NB4 (cell line): Measurements from ENCODE around the gene ZMAT3.

Source experiments
- DNase-seq: peaks from one replicate; pipeline ENCODE4 v3.0.0; 2010; ENCODE audit warnings: low read depth
- H3K4me3 ChIP-seq: one replicate; pipeline ENCODE4 v1.5.1; 2011; ENCODE audit warnings: mild to moderate bottlenecking, low read depth, low read length, moderate library complexity
- MYC ChIP-seq: IDR thresholded peaks from 2 replicates; pipeline ENCODE4 v1.6.1; 2011; ENCODE audit warnings: low read depth, low read length
- POLR2A ChIP-seq: IDR thresholded peaks from 2 replicates; pipeline ENCODE4 v1.6.1; 2011; ENCODE audit warnings: mild to moderate bottlenecking; ENCODE audit not compliant: insufficient read length; ENCODE audit errors: extremely low read depth
- TF ChIP-seq, protein P1 (sequence below): IDR thresholded peaks from one replicate; pipeline ENCODE4 v1.5.1; 2012; ENCODE audit warnings: low read depth, low read length
- TF ChIP-seq, protein P2 (sequence below): IDR thresholded peaks from 2 replicates; pipeline ENCODE4 v1.6.1; 2011; ENCODE audit warnings: low read depth, low read length

The ZMAT3 gene

DNA sequence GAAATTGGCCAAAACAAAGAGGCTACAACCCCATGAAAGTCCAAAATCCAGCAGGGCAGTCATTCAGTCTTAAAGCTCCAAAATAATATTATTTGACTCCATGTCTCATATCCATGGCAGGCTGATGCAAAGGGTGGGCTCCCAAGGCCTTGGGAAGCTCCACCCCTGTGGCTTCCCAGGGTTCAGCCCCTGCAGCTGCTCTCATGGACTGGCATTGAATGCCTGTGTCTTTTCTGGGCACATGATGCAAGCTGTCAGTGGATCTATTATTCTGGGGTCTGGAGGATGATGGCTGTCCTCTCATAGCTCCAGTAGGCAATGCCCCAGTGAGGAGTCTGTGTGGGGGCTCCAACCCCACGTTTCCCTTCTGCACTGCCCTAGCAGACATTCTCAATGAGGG lies 81.8 kb downstream of the ZMAT3 start:
- DNase-seq = no peak
- TF ChIP-seq MYC = no peak
- no peak for TF ChIP-seq POLR2A
- TF ChIP-seq, protein P1, sequence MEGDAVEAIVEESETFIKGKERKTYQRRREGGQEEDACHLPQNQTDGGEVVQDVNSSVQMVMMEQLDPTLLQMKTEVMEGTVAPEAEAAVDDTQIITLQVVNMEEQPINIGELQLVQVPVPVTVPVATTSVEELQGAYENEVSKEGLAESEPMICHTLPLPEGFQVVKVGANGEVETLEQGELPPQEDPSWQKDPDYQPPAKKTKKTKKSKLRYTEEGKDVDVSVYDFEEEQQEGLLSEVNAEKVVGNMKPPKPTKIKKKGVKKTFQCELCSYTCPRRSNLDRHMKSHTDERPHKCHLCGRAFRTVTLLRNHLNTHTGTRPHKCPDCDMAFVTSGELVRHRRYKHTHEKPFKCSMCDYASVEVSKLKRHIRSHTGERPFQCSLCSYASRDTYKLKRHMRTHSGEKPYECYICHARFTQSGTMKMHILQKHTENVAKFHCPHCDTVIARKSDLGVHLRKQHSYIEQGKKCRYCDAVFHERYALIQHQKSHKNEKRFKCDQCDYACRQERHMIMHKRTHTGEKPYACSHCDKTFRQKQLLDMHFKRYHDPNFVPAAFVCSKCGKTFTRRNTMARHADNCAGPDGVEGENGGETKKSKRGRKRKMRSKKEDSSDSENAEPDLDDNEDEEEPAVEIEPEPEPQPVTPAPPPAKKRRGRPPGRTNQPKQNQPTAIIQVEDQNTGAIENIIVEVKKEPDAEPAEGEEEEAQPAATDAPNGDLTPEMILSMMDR = no peak
- TF ChIP-seq, protein P2, sequence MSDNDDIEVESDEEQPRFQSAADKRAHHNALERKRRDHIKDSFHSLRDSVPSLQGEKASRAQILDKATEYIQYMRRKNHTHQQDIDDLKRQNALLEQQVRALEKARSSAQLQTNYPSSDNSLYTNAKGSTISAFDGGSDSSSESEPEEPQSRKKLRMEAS = no peak
- no peak overlapping the region for H3K4me3 ChIP-seq

DNA sequence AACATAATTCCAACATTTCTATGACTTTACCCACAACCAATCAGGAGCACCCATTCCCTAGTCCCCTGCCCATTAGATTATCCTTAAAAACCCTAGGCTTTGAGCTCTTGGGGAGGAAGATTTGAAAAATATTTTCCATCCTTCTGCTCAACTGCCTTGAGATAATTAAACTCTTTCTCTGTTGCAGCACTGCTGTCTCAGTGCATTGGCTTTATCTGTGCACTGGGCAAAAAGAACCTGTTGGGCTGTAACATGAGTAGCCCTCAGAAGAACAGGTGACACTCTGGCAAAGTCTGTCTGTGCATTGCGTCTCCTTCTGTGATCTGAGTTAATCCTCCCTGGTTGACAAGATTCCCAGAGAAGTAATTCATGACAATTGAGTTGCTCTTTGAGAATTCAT lies 83.9 kb downstream of the ZMAT3 start:
- no peak for DNase-seq
- TF ChIP-seq MYC = no peak
- TF ChIP-seq, protein P2 = no peak
- no peak for TF ChIP-seq POLR2A
- TF ChIP-seq, protein P1 = no peak
- no peak overlapping the region for H3K4me3 ChIP-seq

DNA sequence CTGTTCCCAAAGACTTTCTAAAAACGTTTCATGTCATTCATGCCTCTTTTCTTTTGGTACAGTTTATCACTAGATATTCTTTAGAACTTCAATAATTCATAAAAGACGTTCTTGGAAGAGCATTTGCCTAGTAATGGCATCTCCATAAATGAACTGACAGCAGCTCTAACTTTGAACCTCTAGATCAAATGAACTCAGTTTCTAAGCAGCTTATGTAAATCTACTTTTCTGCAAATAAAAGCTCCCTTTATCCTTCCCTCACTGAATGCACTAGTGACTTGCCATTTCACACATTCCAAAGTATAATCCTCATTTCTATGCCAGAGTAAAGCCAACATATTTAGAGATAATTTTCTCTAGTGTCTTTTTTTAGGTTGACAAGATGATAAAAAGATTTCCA lies 85.2 kb downstream of the ZMAT3 start:
- DNase-seq = no peak
- no peak overlapping the region for H3K4me3 ChIP-seq
- no peak for TF ChIP-seq POLR2A
- TF ChIP-seq, protein P1 = no peak
- TF ChIP-seq, protein P2 = no peak
- no peak for TF ChIP-seq MYC

DNA sequence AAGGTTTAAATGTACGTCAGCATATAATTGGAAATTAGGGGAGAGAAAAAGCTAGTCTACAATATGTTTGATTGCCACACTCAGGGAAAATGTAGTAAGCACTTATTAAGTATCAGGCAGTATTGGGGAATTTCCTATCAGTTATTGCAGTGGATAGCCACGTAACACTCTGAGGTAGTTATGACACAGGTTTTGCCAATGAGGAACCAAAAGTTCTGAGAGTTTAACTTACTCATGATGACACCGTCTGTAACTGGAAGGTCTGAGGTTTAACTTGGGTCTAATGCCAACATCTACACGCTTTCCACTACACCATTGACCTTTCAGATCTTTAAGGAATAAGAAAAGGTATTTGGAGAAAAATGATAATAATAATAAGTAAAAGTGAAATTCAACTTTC lies 89.5 kb downstream of the ZMAT3 start:
- DNase-seq = peak; percentile 1
- TF ChIP-seq, protein P1 = no peak
- no peak for TF ChIP-seq POLR2A
- TF ChIP-seq, protein P2 = no peak
- no peak for TF ChIP-seq MYC
- H3K4me3 ChIP-seq = no peak overlapping the region

DNA sequence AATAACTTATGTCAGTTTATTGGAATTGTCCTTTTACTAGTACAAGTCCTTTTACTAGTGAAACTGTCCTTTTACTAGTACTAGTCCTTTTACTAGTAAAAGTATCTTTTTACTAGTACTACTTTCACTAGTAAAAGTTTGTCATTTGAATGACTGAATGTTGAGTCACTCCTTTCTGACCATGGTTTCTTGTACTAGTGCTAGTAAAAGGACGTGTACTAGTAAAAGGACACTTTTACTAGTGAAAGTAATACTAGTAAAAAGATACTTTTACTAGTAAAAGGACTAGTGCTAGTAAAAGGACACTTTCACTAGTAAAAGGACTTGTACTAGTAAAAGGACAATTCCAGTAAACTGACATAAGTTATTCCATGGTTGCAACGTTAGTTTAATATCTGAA lies 96.3 kb downstream of the ZMAT3 start:
- TF ChIP-seq MYC (no peak), POLR2A (no peak)
- TF ChIP-seq, protein P2 = no peak
- TF ChIP-seq, protein P1 = no peak
- DNase-seq = no peak
- no peak overlapping the region for H3K4me3 ChIP-seq

DNA sequence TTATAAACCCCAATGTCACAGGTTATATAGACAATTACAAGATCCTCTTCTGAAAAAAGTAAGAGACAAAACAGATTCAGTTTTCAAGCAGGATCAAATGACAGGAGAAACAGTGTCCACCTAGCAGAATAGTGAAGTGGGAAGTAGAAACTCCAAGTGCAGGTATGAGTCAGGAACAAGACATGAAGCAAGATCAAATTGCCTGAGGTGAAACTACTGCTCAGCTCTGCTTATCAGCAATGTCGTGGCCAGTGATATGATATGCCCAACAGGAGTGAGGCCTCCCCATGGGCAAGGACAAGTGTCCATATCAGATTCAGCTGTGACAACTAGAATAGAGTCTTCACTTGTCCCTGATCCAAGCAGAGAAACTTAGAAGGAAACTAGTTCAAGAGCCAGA lies 100.0 kb downstream of the ZMAT3 start:
- no peak for DNase-seq
- H3K4me3 ChIP-seq = no peak overlapping the region
- TF ChIP-seq MYC = no peak
- TF ChIP-seq POLR2A = no peak
- TF ChIP-seq, protein P2 = no peak
- TF ChIP-seq, protein P1 = no peak
